Esophagus squamous epithelium (tissue), 5 donors: Measurements from ENCODE around the gene DENND1A. TPM values are rescaled to one million over a fixed set of nuclear protein-coding genes. Genes with fewer than 3 reads are reported as not detected.

Experiments
- DNase-seq: peaks from one replicate; lab custom pipeline; 2025; lab: John Stamatoyannopoulos, UW
- H3K27ac ChIP-seq, 4 donors: fragments of 200-600 bp; sonication (generic); one replicate each; pipeline ENCODE4 v1.5.1; 2016 to 2019; ENCODE audit warnings: mild to moderate bottlenecking in 1 of 4
- H3K27me3 ChIP-seq, 4 donors: fragments of 200-600 bp; sonication (generic); 1 replicate in 3 of 4; 2 replicates in 1 of 4; pipeline versions ENCODE4 v1.5.1 to v1.6.0; 2017 to 2021; ENCODE audit warnings: antibody characterized with exemption in 1 of 4
- H3K36me3 ChIP-seq, 3 donors: fragments of 200-600 bp; sonication (generic); one replicate each; pipeline ENCODE4 v1.5.1; 2016 to 2019
- H3K4me1 ChIP-seq, 3 donors: fragments of 200-600 bp; sonication (generic); one replicate each; pipeline ENCODE4 v1.5.1; 2017 to 2019
- H3K4me3 ChIP-seq, 4 donors: fragments of 200-600 bp; sonication (generic); 1 replicate in 3 of 4; 2 replicates in 1 of 4; pipeline ENCODE4 v1.5.1; 2016 to 2019; ENCODE audit warnings: mild to moderate bottlenecking in 2 of 4, moderate library complexity in 1 of 4
- H3K9me3 ChIP-seq, 3 donors: fragments of 200-600 bp; sonication (generic); one replicate each; pipeline ENCODE4 v1.5.1; 2016 to 2019
- CTCF ChIP-seq, 6 experiments: fragments of 450-650 bp in 4 of 6; fragments of 200-600 bp in 2 of 6; sonication (generic) in 2 of 6; IDR thresholded peaks; one replicate each; pipeline ENCODE4 v1.5.1; 2016 to 2019; ENCODE audit warnings: antibody characterized with exemption in 6 of 6, mild to moderate bottlenecking in 4 of 6, moderate library complexity in 4 of 6
- POLR2A ChIP-seq, 4 donors: fragments of 450-650 bp; IDR thresholded peaks; one replicate each; pipeline ENCODE4 v1.6.1; 2017; ENCODE audit warnings: antibody characterized with exemption in 4 of 4, mild to moderate bottlenecking in 4 of 4, moderate library complexity in 3 of 4
- WGBS, 2 donors: methylation state at CpG; one replicate each; pipeline ENCODE4 v1.1.5; 2018; 5-methylcytosine and 5-hydroxymethylcytosine counted together
- intact Hi-C: fragments of 100-400 bp; cut with DNase I; formaldehyde crosslinking; loops from one replicate; pipeline ENCODE4 v1.15.0; 2022
- total RNA-seq, 4 donors: library from RNA; depleted of rRNA; stranded (reverse); fragments of >200 nt; gene quantifications; one replicate each; pipeline ENCODE4 v1.1.0, GENCODE V29; 2016
- donor health status: DM: yes; HTN: yes; CAD: no.

DENND1A gene
- total RNA-seq, 4 donors from 2014 or later, result 5.3 to 16.0 (median 12.9) TPM

- DNase-seq, result no peak
- Histone ChIP-seq H3K27ac (no peak overlapping the region), H3K27me3 (no peaks in the 10 kb centered on the region), H3K4me3 (no peak overlapping the region), H3K9me3 (no peaks in the 10 kb centered on the region), H3K4me1 (peaks cover 0 to 5% (median 0%) of the 10 kb centered on the region in 3 donors), H3K36me3 (peaks cover 0 to 9% (median 8%) of the 10 kb centered on the region in 3 donors)
- WGBS, 2 donors, result 92 to 94% methylated on average over 3 of the region's 3 CpGs
- intact Hi-C loops, result no loop called here
- TF ChIP-seq POLR2A (IDR thresholded peaks at IDR 0.05), result no peak
- no peak for TF ChIP-seq CTCF (IDR thresholded peaks at IDR 0.05)
These were observed 58.1 kb downstream of the DENND1A start for GRCh38 chr9:123871781-123872180.

GRCh38 chr9:123868002-123868401 is 61.9 kb downstream of the DENND1A start:
- Histone ChIP-seq H3K4me3 (peak overlapping the region in 1 of 4 donors; percentile 20), H3K27me3 (no peaks in the 10 kb centered on the region), H3K4me1 (peaks cover 0 to 13% (median 4%) of the 10 kb centered on the region in 3 donors), H3K36me3 (no peaks in the 10 kb centered on the region), H3K9me3 (no peaks in the 10 kb centered on the region), H3K27ac (peak overlapping the region in 2 of 4 donors; percentile 16 to 52)
- intact Hi-C loops, result no loop called here
- DNase-seq, result no peak
- 39 to 51% methylated on average over 3 of the region's 3 CpGs for WGBS, 2 donors
- TF ChIP-seq CTCF (IDR thresholded peaks at IDR 0.05), result no peak
- TF ChIP-seq POLR2A (IDR thresholded peaks at IDR 0.05), result no peak

- H3K27me3 ChIP-seq, result no peaks in the 10 kb centered on the region
- H3K4me3 ChIP-seq, result no peak overlapping the region
- H3K36me3 ChIP-seq, result no peaks in the 10 kb centered on the region
- H3K4me1 ChIP-seq, result peaks cover 0 to 13% (median 4%) of the 10 kb centered on the region in 3 donors
- no peak for DNase-seq
- WGBS, 2 donors, result 70 to 73% methylated on average over 3 of the region's 3 CpGs
- no peaks in the 10 kb centered on the region for H3K9me3 ChIP-seq
- TF ChIP-seq CTCF (IDR thresholded peaks at IDR 0.05) (no peak), POLR2A (IDR thresholded peaks at IDR 0.05) (no peak)
- intact Hi-C loops, result no loop called here
- H3K27ac ChIP-seq, result peak overlapping the region in 3 of 4 donors; percentile 16 to 52 (median 31)
These were observed 62.9 kb downstream of the DENND1A start for GRCh38 chr9:123867034-123867433.

GRCh38 chr9:123866497-123866896 is 63.4 kb downstream of the DENND1A start:
- intact Hi-C loops, result no loop called here
- TF ChIP-seq POLR2A (IDR thresholded peaks at IDR 0.05) (no peak), CTCF (IDR thresholded peaks at IDR 0.05) (no peak)
- H3K9me3 ChIP-seq, result no peaks in the 10 kb centered on the region
- no peak overlapping the region for H3K4me3 ChIP-seq
- no peaks in the 10 kb centered on the region for H3K27me3 ChIP-seq
- no peaks in the 10 kb centered on the region for H3K36me3 ChIP-seq
- 70 to 79% methylated on average over 2 of the region's 2 CpGs for WGBS, 2 donors
- peaks cover 0 to 13% (median 4%) of the 10 kb centered on the region in 3 donors for H3K4me1 ChIP-seq
- H3K27ac ChIP-seq, result peak overlapping the region in 1 of 4 donors; percentile 31
- no peak for DNase-seq

GRCh38 chr9:123865226-123866000 is 64.5 kb downstream of the DENND1A start:
- 66 to 78% methylated on average over 3 of the region's 3 CpGs for WGBS, 2 donors
- DNase-seq, result no peak
- no peaks in the 10 kb centered on the region for H3K9me3 ChIP-seq
- no peaks in the 10 kb centered on the region for H3K27me3 ChIP-seq
- H3K27ac ChIP-seq, result peak overlapping the region in 1 of 4 donors; percentile 26
- TF ChIP-seq CTCF (IDR thresholded peaks at IDR 0.05), result no peak
- TF ChIP-seq POLR2A (IDR thresholded peaks at IDR 0.05), result no peak
- H3K4me3 ChIP-seq, result no peak overlapping the region
- H3K4me1 ChIP-seq, result peaks cover 0 to 13% (median 4%) of the 10 kb centered on the region in 3 donors
- intact Hi-C loops, result no loop called here
- H3K36me3 ChIP-seq, result no peaks in the 10 kb centered on the region
